Measurements from ENCODE around the gene KCNJ14.
A peak's percentile ranks its signal among the peaks of the same experiment; 100 is the strongest.

KCNJ14 gene

GRCh38 chr19:48455171-48455907 is at the start of gene KCNJ14:
TSS of gene KCNJ14 (plus strand) at chr19:48455574. CDS start at chr19:48461725, 6,151 bp downstream.
- DNase-seq, result no peak

DNA sequence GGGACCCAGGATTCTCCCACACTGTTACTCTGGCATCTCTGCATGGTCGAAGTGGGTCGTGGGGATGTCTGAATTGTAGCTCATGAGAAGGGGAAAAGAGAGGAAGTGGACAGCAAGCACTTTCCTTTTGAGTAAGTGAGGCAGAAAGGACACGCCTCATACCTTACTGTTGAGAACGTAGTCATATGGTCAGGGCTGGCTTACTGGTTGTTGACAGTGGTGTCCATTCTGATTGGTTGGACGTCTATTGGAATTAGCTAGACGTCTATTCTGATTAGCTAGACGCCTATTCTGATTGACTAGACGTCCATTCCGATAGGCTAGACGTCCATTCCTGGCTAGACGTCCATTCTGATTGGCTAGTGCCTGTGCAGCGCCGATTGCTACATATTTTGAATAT is 49.5 kb upstream of the KCNJ14 start:
- DNase-seq, result no peak

DNA sequence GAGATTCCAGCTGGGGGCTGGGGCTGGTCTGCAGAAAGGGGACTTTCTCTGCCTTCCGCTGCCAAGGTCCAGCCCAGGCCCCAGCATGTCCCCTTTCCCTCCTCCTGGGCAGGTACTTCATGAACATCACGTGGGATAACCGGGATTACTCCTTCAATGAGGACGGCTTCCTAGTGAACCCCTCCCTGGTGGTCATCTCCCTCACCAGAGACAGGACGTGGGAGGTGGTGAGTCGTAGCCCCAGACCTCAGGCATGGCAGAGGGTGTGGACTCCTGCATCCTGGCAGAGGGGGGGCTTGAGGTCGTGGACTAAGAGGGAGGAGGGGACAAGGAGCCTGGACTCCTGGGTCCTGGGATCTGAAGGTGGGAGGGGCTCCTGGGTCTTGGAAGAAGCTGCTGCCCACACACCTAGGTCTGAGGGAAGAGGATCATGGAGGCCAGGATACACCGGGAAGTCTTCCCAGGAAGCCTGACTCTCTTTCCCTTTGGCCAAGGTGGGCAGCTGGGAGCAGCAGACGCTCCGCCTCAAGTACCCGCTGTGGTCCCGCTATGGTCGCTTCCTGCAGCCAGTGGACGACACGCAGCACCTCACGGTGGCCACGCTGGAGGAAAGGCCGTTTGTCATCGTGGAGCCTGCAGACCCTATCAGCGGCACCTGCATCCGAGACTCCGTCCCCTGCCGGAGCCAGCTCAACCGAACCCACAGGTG is 41.3 kb upstream of the KCNJ14 start:
- no peak for DNase-seq

DNA sequence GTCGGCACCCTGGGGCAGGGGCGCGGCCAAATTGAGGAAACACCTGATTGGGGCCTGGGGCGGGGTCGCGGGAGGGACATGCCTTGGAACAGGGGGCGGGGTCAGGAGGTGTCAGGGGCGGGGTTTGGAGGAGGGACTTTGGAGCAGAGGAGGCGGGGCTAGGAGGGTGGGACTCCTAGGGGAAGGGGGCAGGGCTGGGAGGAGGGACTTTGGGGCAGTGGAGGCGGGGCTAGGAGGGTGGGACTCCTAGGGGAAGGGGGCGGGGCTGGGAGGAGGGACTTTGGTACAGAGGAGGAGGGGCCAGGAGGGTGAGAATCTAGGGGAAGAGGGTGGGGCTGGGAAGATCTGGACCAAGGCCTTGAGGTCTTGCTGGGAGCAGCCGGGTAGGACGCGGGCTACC is 40.0 kb upstream of the KCNJ14 start:
- DNase-seq, result no peak

DNA sequence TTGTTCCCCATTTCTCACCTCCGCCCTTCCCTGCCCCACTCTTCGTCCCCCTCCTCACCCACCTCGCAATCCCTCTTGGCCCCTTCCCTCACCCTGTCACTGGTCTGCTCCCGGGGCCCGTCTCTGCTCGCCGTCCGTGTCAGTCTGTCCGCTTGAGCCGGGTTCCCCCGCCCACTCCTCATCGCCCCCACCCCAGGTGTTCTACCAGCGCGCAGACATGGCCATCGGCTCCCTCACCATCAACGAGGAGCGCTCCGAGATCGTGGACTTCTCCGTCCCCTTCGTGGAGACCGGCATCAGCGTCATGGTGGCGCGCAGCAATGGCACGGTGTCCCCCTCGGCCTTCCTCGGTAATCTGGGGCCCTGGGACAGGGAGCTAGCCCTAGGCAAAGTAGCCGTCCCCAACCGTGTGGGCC is 39.6 kb upstream of the KCNJ14 start:
- DNase-seq, result no peak

DNA sequence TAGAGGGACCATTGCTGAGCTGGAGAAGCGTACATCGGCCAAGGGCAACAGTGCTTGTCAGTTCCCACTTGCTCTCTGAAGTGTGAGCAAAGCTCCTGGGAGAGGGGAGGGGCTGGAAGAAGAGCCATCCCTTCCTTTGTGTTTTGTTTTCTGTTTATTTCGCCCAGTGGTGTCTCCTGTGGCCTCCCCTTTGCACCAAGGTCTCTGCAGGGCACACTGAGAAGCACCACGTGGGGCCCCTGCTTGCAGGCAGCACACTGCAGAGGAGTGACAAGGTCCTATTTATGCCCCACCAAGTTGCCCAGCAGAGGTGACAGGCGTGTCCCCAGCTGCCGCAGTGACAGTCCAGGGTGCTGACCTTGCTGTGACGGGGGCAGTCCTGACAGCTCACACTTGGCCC is 38.0 kb upstream of the KCNJ14 start:
- no peak for DNase-seq

DNA sequence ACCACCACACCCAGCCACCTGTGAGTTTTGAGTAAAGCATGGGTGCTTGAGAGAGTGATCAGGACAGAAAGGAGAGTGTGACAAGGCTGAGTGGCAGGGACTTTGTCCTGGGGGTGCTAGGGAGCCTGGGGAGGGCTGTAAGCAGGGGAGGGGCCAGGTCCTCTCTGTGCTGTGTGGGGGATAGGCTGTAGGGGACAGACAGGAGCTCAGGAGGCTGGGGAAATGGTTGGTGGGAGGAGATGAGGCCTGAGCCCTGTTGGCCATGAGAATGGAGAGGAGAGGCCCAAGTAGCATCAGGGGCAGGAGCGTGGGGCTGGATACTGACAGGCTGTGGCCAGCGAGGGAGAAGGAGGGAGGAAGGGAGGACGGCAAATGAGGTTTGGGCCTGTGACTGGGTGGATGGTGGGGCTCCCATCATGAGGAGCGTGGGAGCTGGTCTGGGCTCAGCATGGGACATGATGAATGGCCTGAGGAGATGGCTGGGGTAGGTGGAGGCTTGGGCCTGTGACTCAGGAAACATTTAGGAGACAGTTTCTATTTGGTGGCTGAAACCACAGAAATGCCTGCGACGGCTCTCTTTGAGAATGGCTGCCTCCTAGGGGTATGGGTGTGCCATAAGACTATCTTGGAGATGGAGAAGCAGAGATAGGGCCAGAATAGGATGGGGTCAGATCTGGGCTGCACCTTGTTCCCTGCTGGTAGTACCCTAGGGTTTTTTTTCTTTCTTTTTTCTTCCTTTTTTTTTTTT is 36.9 kb upstream of the KCNJ14 start:
- no peak for DNase-seq

DNA sequence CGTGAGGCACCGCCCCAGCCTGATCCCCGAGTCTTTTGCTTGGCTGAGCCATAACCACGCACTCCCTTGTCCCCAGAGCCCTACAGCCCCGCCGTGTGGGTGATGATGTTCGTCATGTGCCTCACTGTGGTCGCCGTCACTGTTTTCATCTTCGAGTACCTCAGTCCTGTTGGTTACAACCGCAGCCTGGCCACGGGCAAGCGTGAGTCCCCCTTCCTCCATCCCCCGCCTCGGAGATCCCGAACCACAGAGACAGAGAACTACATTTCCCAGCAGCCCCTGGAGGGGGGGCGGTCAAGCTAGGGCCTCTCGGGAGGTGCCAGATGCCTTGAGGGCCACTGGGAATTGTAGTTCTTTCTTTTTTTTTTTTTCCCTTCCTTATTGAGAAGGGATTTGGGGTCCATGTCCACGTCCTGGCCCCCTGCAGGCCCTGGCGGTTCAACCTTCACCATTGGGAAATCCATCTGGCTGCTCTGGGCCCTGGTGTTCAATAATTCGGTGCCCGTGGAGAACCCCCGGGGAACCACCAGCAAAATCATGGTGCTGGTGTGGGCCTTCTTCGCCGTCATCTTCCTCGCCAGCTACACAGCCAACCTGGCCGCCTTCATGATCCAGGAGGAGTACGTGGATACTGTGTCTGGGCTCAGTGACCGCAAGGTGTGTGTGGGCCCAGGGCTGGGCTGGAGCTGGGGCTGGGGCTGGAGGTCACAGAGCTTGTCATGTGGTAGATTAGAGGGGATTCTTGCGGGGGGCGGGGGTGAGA is 36.0 kb upstream of the KCNJ14 start:
- no peak for DNase-seq

DNA sequence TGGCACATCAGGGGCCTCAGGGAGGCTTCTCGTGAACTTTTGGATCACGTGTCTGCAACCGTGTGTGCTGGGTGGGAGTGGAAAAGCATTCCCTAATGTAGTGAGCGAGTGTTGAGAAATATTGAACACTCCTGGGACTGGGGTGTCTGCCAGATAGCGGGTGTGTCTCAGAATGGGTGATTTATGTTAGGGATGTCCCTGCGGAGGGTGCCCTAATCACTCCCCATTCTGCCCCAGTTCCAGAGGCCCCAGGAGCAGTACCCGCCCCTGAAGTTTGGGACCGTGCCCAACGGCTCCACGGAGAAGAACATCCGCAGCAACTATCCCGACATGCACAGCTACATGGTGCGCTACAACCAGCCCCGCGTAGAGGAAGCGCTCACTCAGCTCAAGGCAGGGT is 33.8 kb upstream of the KCNJ14 start:
- DNase-seq, result no peak

DNA sequence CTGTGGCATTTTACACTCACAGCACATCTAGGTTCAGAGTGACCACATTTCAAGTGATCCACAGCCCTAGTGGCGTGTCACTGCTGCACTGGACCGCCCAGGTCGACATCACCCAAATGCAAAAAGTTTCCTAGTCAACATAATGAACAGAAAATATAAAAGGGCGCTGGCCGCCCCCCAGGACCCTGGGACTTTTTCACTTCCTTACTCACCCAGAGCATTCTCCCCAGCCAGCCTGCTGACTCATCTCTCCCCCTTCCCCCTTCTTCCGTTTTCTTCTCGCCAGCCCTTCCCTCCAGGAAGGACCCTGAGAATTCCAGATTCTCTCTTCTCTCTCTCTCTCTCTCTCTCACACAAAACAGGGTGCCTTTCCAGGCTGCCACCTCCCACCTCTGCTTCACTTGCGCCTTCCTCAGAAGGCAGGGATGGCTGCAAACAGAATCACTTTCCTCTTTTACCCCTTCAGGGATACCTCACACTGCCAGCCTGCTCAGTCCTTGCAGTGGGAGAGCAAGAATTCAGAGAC is 30.6 kb upstream of the KCNJ14 start:
- DNase-seq, result no peak

DNA sequence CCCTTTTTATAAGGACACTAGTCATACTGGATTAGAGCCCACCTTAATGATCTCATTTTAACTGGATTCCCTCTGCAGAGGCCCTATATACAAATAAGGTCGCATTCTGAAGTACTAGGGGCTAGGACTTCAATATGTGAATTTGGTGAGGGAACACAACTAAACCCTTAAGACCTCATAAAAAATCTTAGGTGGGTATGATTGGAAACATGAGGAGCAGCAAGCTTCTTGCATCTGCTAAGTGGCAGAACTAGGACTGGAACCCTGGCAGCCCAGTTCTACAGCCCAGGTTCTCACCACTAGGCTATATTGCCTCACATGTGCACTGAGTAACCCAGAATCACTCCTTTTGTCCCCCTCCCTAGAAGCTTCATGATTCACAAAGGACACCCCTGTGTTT is 26.7 kb upstream of the KCNJ14 start:
- DNase-seq, result no peak

GRCh38 chr19:48433337-48433736 is 22.0 kb upstream of the KCNJ14 start:
- no peak for DNase-seq

DNA sequence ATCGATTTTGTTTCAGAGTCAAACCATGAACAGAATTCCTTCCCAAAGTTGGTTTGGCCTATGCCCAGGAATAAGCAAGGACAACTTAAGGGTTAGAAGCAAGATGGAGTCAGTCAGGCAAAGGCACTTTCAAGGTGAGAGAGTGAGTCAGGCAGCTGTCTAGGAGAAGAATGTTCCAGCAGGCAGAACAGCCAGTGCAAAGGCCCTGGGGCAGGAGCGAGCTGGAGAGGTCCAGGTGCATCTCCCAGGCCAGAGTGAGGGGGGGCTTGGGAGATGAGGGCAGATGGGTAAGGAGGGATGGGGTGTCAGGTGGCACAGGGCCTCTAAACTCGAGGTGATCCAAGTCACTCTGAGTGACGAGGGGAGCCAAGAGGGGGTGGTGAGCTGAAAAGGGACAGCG is 18.8 kb upstream of the KCNJ14 start:
- no peak for DNase-seq

GRCh38 chr19:48441360-48442050 is 13.9 kb upstream of the KCNJ14 start:
- DNase-seq, result no peak

DNA sequence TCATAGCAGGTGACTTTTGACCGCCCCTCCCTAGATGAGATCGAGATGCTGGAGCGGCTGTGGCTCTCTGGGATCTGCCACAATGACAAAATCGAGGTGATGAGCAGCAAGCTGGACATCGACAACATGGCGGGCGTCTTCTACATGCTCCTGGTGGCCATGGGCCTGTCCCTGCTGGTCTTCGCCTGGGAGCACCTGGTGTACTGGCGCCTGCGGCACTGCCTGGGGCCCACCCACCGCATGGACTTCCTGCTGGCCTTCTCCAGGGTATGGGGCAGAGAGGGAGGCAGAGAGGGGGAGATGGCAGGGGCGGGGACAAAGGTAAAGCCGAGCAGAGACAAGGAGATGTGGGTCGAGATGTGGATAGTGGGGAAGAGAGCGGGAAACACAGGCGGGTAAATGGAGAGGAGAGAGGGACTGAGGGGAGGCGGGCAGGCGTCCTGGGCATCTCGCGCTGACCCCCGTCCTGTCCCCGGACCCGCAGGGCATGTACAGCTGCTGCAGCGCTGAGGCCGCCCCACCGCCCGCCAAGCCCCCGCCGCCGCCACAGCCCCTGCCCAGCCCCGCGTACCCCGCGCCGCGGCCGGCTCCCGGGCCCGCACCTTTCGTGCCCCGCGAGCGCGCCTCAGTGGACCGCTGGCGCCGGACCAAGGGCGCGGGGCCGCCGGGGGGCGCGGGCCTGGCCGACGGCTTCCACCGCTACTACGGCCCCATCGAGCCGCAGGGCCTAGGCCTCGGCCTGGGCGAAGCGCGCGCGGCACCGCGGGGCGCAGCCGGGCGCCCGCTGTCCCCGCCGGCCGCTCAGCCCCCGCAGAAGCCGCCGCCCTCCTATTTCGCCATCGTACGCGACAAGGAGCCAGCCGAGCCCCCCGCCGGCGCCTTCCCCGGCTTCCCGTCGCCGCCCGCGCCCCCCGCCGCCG is 13.0 kb upstream of the KCNJ14 start:
- DNase-seq, result no peak

DNA sequence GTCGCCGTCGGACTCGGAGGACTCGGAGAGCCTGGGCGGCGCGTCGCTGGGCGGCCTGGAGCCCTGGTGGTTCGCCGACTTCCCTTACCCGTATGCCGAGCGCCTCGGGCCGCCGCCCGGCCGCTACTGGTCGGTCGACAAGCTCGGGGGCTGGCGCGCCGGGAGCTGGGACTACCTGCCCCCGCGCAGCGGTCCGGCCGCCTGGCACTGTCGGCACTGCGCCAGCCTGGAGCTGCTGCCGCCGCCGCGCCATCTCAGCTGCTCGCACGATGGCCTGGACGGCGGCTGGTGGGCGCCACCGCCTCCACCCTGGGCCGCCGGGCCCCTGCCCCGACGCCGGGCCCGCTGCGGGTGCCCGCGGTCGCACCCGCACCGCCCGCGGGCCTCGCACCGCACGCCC is 12.1 kb upstream of the KCNJ14 start:
- no peak for DNase-seq

- no peak for DNase-seq
Measured at GRCh38 chr19:48443731-48444128, 11.6 kb upstream of the KCNJ14 start.

DNA sequence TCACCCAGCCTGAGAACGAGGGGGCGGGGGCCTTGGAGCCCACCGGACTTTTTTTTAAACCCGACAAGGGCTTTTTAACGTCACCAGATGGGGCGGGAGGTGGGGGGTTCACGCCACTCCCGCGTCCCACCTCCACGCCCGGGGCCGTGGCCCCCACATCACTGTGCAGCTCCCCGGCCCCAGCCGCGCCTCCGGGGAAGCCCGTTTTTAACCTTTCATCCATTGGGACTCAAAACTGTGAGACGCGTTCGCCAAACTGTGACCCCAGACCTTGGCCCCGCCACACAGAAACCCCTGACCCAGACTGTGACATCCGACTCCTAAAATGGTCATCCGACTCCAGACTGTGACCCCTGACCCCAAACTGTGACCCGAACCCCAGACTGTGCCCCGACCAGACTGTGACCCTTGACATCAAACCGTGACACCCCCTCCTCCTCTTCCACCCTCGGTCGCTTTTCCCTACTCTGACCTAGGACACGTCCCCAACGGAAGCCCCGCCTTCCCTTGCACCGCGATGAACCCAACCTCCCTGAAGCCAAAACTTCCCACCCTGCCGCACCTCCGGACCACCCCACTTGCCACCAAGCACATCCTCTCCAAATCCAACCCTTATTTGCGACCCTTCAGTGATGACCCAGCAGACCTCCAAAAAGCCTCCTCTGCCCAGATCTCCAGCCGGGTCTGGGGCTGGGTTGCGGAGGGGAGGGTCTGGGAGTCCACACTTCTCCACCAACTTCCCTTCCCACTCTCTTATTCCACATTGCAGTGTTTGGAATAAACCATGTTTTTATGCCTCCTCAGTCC is 11.0 kb upstream of the KCNJ14 start:
- DNase-seq, result peak; percentile 36

- no peak for DNase-seq
Measured at GRCh38 chr19:48444936-48445200, 10.5 kb upstream of the KCNJ14 start.

DNA sequence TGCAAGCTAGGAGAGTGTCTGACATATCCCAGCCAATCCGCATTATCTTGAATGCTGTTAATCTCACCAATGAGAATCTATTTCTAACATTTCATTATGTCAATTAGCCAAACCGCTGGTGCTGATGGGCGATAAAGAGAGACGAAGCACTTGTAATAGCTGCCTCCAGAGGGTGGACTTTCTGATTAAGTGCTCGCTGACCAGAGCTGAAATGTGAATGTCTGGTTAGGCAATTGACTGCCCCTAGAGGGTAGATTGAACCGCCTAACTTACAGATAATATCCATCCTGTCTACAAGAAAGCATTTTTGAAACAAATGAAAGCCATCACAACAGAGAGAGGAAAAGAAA is 10.1 kb upstream of the KCNJ14 start:
- DNase-seq, result peak; percentile 97

Data from NCI-H510A treated with DMSO at 0.1 percent for 48 hours (cell line).